Activated CD8-positive, alpha-beta memory T cell treated with anti-CD3 and anti-CD28 coated beads for 1 hour (primary cell): ENCODE results near the gene CIZ1.
"Not testable (repeated sequence)": the region's sequence is repeated elsewhere in the genome, so short reads cannot be mapped to it uniquely, and the experiment has no call there.

Experiments used
- DNase-seq, 2 donors: peaks; one replicate each; pipeline ENCODE4 v3.0.0-alpha.2; 2020; ENCODE audit warnings: low read depth in 1 of 2; ENCODE audit errors: extremely low read depth in 1 of 2

CIZ1 gene

GRCh38 chr9:128192601-128193371, 1.4 kb upstream of the CIZ1 start:
- peak in 1 of 2 donors; percentile 33 for DNase-seq

GRCh38 chr9:128190516-128191405, 611 bp downstream of the CIZ1 start:
- DNase-seq, result no peak

- no peak for DNase-seq
Measured at GRCh38 chr9:128190013-128190412, 1.4 kb downstream of the CIZ1 start.

- no peak for DNase-seq
Measured at GRCh38 chr9:128188209-128188608, 3.2 kb downstream of the CIZ1 start.

GRCh38 chr9:128187361-128187760, 4.0 kb downstream of the CIZ1 start:
- no peak for DNase-seq

- DNase-seq, result no peak
Measured at GRCh38 chr9:128185979-128186965, 5.1 kb downstream of the CIZ1 start.

GRCh38 chr9:128182893-128183588, 8.3 kb downstream of the CIZ1 start:
- DNase-seq, result no peak

- not testable (repeated sequence) for DNase-seq
Measured at GRCh38 chr9:128181480-128181879, 9.9 kb downstream of the CIZ1 start.

GRCh38 chr9:128180447-128180846, 10.9 kb downstream of the CIZ1 start:
- no peak for DNase-seq

- DNase-seq, result no peak
Measured at GRCh38 chr9:128180001-128180400, 11.4 kb downstream of the CIZ1 start.

- no peak for DNase-seq
Measured at GRCh38 chr9:128178806-128179431, 12.5 kb downstream of the CIZ1 start.

- DNase-seq, result no peak
Measured at GRCh38 chr9:128175726-128176125, 15.6 kb downstream of the CIZ1 start.

- DNase-seq, result no peak
Measured at GRCh38 chr9:128175102-128175563, 16.2 kb downstream of the CIZ1 start.

GRCh38 chr9:128174062-128174461, 17.3 kb downstream of the CIZ1 start:
- DNase-seq, result no peak

GRCh38 chr9:128169925-128170324, 21.4 kb downstream of the CIZ1 start:
- DNase-seq, result no peak

GRCh38 chr9:128169492-128169891, 21.9 kb downstream of the CIZ1 start:
- no peak for DNase-seq

- DNase-seq, result no peak
Measured at GRCh38 chr9:128168731-128169308, 22.6 kb downstream of the CIZ1 start.

- DNase-seq, result no peak
Measured at GRCh38 chr9:128167209-128167608, 24.2 kb downstream of the CIZ1 start.

- no peak for DNase-seq
Measured at GRCh38 chr9:128166169-128166568, 25.2 kb downstream of the CIZ1 start.
